ENCODE measurements around the gene NUP98.
A peak's percentile ranks its signal among the peaks of the same experiment; 100 is the strongest.
"Not testable (repeated sequence)": the region's sequence is repeated elsewhere in the genome, so short reads cannot be mapped to it uniquely, and the experiment has no call there.

Gene NUP98

GRCh38 chr11:3796346-3796745 lies 1.0 kb downstream of the NUP98 start:
- Histone ChIP-seq H3K27ac (ENCODE audit: low read depth, low read length, severe bottlenecking) (no peak overlapping the region), H3K4me1 (ENCODE audit: control insufficient read depth, insufficient read depth, low read length, poor library complexity, severe bottlenecking) (peaks cover 4% of the 10 kb centered on the region), H3K36me3 (ENCODE audit: control insufficient read depth, insufficient read depth, low read length) (peaks cover 39% of the 10 kb centered on the region), H3K4me3 (ENCODE audit: extremely low read depth, insufficient read depth, low read length, poor library complexity, severe bottlenecking) (peak overlapping the region; percentile 74), H3K9me3 (ENCODE audit: control insufficient read depth, low read length) (no peaks in the 10 kb centered on the region)
- 54 to 56% methylated on average over 4 to 6 of the region's 14 CpGs for WGBS, 2 experiments (ENCODE audit: insufficient coverage in 2 of 2)

GRCh38 chr11:3796002-3796311 lies 1.4 kb downstream of the NUP98 start:
- no peak overlapping the region for H3K27ac ChIP-seq (ENCODE audit: low read depth, low read length, severe bottlenecking)
- 71 to 74% methylated on average over 4 to 6 of the region's 6 CpGs for WGBS, 2 experiments (ENCODE audit: insufficient coverage in 2 of 2)
- H3K9me3 ChIP-seq (ENCODE audit: control insufficient read depth, low read length): no peaks in the 10 kb centered on the region
- H3K4me1 ChIP-seq (ENCODE audit: control insufficient read depth, insufficient read depth, low read length, poor library complexity, severe bottlenecking): peaks cover 4% of the 10 kb centered on the region
- H3K4me3 ChIP-seq (ENCODE audit: extremely low read depth, insufficient read depth, low read length, poor library complexity, severe bottlenecking): peak overlapping the region; percentile 74
- H3K36me3 ChIP-seq (ENCODE audit: control insufficient read depth, insufficient read depth, low read length): peaks cover 42% of the 10 kb centered on the region

DNA sequence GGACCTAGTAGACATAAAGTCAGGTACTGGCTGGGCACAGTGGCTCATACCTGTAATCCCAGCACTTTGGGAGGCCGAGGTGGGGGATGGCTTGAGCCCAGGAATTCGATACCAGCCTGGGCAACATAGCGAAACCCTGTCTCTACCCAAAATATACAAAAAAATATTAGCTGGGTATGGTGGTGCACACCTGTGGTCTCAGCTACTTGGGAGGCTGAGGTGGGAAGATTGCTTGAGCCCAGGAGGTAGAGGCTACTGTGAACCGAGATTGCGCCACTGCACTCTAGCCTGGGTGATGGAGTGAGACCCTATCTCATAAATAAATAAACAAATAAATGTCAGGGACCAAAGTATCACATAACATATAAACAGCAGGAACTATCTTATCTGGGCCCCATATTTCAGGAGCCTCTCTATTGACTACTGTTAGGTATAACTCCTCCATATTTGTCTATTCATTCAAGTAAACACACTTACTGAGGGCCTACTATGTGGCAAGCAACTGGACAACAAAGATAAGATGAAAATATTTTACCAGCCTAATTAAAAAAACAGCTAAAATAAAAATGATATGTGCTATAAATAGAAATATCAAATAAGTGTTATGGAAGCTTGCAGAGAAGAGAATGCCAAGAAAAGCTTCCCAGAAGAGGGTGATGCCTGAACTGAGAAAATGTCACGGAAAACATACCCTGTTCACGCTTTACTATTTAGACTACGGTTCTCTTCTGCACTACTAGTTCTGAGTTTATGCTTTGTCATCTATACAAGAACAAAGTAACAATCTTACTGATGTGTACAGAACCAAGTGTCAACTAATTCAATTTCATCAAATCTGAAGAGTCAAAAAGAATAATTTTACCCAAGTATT lies 2.0 kb downstream of the NUP98 start:
- Histone ChIP-seq H3K27ac (ENCODE audit: low read depth, low read length, severe bottlenecking) (no peak overlapping the region), H3K9me3 (ENCODE audit: control insufficient read depth, low read length) (no peaks in the 10 kb centered on the region), H3K36me3 (ENCODE audit: control insufficient read depth, insufficient read depth, low read length) (peaks cover 48% of the 10 kb centered on the region), H3K4me3 (ENCODE audit: extremely low read depth, insufficient read depth, low read length, poor library complexity, severe bottlenecking) (peak overlapping the region; percentile 74), H3K4me1 (ENCODE audit: control insufficient read depth, insufficient read depth, low read length, poor library complexity, severe bottlenecking) (peaks cover 4% of the 10 kb centered on the region)
- 90 to 93% methylated on average over 2 to 3 of the region's 8 CpGs for WGBS, 2 experiments (ENCODE audit: insufficient coverage in 2 of 2)

- H3K36me3 ChIP-seq (ENCODE audit: control insufficient read depth, insufficient read depth, low read length): peaks cover 55% of the 10 kb centered on the region
- not testable (repeated sequence) for H3K4me3 ChIP-seq (ENCODE audit: extremely low read depth, insufficient read depth, low read length, poor library complexity, severe bottlenecking); H3K9me3 ChIP-seq (ENCODE audit: control insufficient read depth, low read length); H3K4me1 ChIP-seq (ENCODE audit: control insufficient read depth, insufficient read depth, low read length, poor library complexity, severe bottlenecking); H3K27ac ChIP-seq (ENCODE audit: low read depth, low read length, severe bottlenecking)
- 92 to 93% methylated on average over 7 to 10 of the region's 10 CpGs for WGBS, 2 experiments (ENCODE audit: insufficient coverage in 2 of 2)
Observed at GRCh38 chr11:3794387-3794786, 3.0 kb downstream of the NUP98 start.

GRCh38 chr11:3786781-3787428 lies 10.4 kb downstream of the NUP98 start:
- 89 to 97% methylated on average over 5 to 6 of the region's 8 CpGs for WGBS, 2 experiments (ENCODE audit: insufficient coverage in 2 of 2)
- H3K4me3 ChIP-seq (ENCODE audit: extremely low read depth, insufficient read depth, low read length, poor library complexity, severe bottlenecking): no peak overlapping the region
- H3K9me3 ChIP-seq (ENCODE audit: control insufficient read depth, low read length): no peaks in the 10 kb centered on the region
- no peaks in the 10 kb centered on the region for H3K4me1 ChIP-seq (ENCODE audit: control insufficient read depth, insufficient read depth, low read length, poor library complexity, severe bottlenecking)
- H3K36me3 ChIP-seq (ENCODE audit: control insufficient read depth, insufficient read depth, low read length): peaks cover 66% of the 10 kb centered on the region
- no peak overlapping the region for H3K27ac ChIP-seq (ENCODE audit: low read depth, low read length, severe bottlenecking)

- no peak overlapping the region for H3K27ac ChIP-seq (ENCODE audit: low read depth, low read length, severe bottlenecking)
- peaks cover 76% of the 10 kb centered on the region for H3K36me3 ChIP-seq (ENCODE audit: control insufficient read depth, insufficient read depth, low read length)
- no peaks in the 10 kb centered on the region for H3K4me1 ChIP-seq (ENCODE audit: control insufficient read depth, insufficient read depth, low read length, poor library complexity, severe bottlenecking)
- WGBS, 2 experiments (ENCODE audit: insufficient coverage in 2 of 2): 95 to 100% methylated on average over 1 to 3 of the region's 4 CpGs
- no peaks in the 10 kb centered on the region for H3K9me3 ChIP-seq (ENCODE audit: control insufficient read depth, low read length)
- no peak overlapping the region for H3K4me3 ChIP-seq (ENCODE audit: extremely low read depth, insufficient read depth, low read length, poor library complexity, severe bottlenecking)
Observed at GRCh38 chr11:3783611-3784010, 13.7 kb downstream of the NUP98 start.

DNA sequence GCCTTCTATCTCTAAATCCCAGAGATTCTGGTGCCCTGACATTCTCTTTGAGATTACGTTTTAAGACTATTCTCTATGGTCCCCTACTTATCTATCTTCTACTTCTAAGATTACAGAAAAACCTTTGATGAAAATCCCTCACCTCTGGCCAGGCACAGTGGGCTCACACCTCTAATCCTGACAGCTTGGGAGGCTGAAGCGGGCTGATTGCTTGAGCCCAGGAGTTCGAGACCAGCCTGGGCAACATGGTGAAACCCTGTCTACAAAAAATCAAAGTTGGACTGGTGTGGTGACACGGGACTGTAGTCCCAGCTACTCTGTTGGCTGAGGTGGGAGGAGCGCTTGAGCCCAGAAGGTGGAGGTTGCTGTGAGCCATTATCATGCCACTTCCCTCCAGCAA lies 14.4 kb downstream of the NUP98 start:
- Histone ChIP-seq H3K27ac (ENCODE audit: low read depth, low read length, severe bottlenecking) (no peak overlapping the region), H3K9me3 (ENCODE audit: control insufficient read depth, low read length) (no peaks in the 10 kb centered on the region), H3K4me3 (ENCODE audit: extremely low read depth, insufficient read depth, low read length, poor library complexity, severe bottlenecking) (no peak overlapping the region), H3K36me3 (ENCODE audit: control insufficient read depth, insufficient read depth, low read length) (peaks cover 76% of the 10 kb centered on the region), H3K4me1 (ENCODE audit: control insufficient read depth, insufficient read depth, low read length, poor library complexity, severe bottlenecking) (no peaks in the 10 kb centered on the region)
- 84 to 89% methylated on average over 4 to 5 of the region's 5 CpGs for WGBS, 2 experiments (ENCODE audit: insufficient coverage in 2 of 2)

DNA sequence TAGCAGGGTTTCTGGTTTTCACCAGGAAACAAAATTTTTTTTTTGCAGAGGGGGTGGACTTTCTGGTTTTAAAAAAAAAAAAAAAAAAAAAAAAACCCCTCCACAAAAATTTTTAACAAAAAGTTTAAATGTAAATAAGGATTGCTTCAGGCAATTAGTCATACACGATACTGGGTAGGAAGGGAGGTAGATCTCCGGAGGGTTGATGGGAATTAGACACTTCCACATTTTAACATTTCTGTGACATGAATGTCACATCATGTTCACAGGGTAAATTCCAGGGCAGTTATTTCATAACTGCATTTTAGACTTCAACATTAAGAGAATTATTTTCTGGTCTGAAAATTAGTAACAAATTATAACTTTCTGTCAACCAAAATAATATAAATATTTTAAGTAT lies 15.9 kb downstream of the NUP98 start:
- no peak overlapping the region for H3K27ac ChIP-seq (ENCODE audit: low read depth, low read length, severe bottlenecking)
- H3K9me3 ChIP-seq (ENCODE audit: control insufficient read depth, low read length): no peaks in the 10 kb centered on the region
- 100% methylated on average over 1 of the region's 2 CpGs; no CpG with 5 or more reads in 1 of the 2 experiments for WGBS, 2 experiments (ENCODE audit: insufficient coverage in 2 of 2)
- no peak overlapping the region for H3K4me3 ChIP-seq (ENCODE audit: extremely low read depth, insufficient read depth, low read length, poor library complexity, severe bottlenecking)
- no peaks in the 10 kb centered on the region for H3K4me1 ChIP-seq (ENCODE audit: control insufficient read depth, insufficient read depth, low read length, poor library complexity, severe bottlenecking)
- H3K36me3 ChIP-seq (ENCODE audit: control insufficient read depth, insufficient read depth, low read length): peaks cover 76% of the 10 kb centered on the region

GRCh38 chr11:3775736-3776406 lies 21.5 kb downstream of the NUP98 start:
- WGBS, 2 experiments (ENCODE audit: insufficient coverage in 2 of 2): 78% methylated on average over 6 of the region's 7 CpGs; no CpG with 5 or more reads in 1 of the 2 experiments

GRCh38 chr11:3773180-3773579 lies 24.2 kb downstream of the NUP98 start:
- 94 to 100% methylated on average over 2 to 3 of the region's 4 CpGs for WGBS, 2 experiments (ENCODE audit: insufficient coverage in 2 of 2)
- Histone ChIP-seq H3K36me3 (ENCODE audit: control insufficient read depth, insufficient read depth, low read length) (peaks cover 97% of the 10 kb centered on the region), H3K27ac (ENCODE audit: low read depth, low read length, severe bottlenecking) (no peak overlapping the region), H3K4me3 (ENCODE audit: extremely low read depth, insufficient read depth, low read length, poor library complexity, severe bottlenecking) (no peak overlapping the region), H3K9me3 (ENCODE audit: control insufficient read depth, low read length) (no peaks in the 10 kb centered on the region), H3K4me1 (ENCODE audit: control insufficient read depth, insufficient read depth, low read length, poor library complexity, severe bottlenecking) (no peaks in the 10 kb centered on the region)

More at GRCh38 chr11:3775736-3776406, 21.5 kb downstream of the NUP98 start:
- H3K9me3 ChIP-seq (ENCODE audit: control insufficient read depth, low read length): no peaks in the 10 kb centered on the region
- no peaks in the 10 kb centered on the region for H3K4me1 ChIP-seq (ENCODE audit: control insufficient read depth, insufficient read depth, low read length, poor library complexity, severe bottlenecking)
- no peak overlapping the region for H3K4me3 ChIP-seq (ENCODE audit: extremely low read depth, insufficient read depth, low read length, poor library complexity, severe bottlenecking)
- no peak overlapping the region for H3K27ac ChIP-seq (ENCODE audit: low read depth, low read length, severe bottlenecking)
- H3K36me3 ChIP-seq (ENCODE audit: control insufficient read depth, insufficient read depth, low read length): peaks cover 96% of the 10 kb centered on the region
